ENCODE measurements around the gene SIX2.
A peak's percentile ranks its signal among the peaks of the same experiment; 100 is the strongest.

Gene SIX2

DNA sequence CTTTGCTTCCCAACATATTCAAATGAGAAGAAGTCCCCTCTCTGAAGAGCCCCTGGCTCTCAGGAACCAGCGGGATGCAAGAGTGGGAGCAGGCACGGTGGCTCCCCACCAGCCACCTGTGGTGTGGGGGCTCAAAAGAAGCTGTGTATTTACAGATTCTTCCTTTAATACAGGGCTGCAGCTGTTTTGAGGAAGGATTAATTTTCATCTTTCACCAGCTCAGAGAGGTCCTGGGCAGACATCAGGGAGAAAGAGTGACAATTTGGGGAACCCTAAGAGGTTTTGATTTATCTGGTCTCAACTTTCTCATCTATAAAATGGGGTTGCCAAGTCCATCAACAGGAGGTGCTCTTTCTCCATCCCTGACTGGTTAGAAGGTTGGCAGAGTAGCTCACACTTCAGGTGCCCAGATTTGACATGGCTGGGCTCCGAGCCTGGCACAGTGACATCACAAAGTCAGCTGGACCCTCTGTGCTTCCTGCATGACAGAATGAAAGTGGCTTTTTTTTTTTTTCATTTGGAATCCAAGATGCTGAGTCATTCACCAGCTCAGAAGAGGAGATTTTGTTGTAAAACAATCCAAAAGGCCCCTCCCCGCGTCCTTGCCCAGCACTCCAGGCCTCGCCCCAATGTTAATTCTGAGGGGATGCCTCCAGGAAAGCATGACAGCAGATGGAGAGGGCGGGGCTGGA is 15.5 kb upstream of the SIX2 start:
- no peak overlapping the region for H3K4me3 ChIP-seq (ENCODE audit: low read depth, low read length)
- POLR2A ChIA-PET, result interaction anchor here (0.7 kb wide), 1 partner anchor 307 kb away, joined by 3 read pairs; no protein-coding TSS in a partner anchor
- TF ChIP-seq CTCF (IDR thresholded peaks at IDR 0.05; ENCODE audit: insufficient read depth, low read length, missing control alignments), result no peak
- DNase-seq (ENCODE audit: low read depth, low spot score), result peak; percentile 34
- CTCF ChIA-PET, result interaction anchor here (0.6 to 1.4 kb wide), 5 partner anchors 8 to 469 kb away, joined by 3 to 9 read pairs (median 5); no protein-coding TSS in a partner anchor

DNA sequence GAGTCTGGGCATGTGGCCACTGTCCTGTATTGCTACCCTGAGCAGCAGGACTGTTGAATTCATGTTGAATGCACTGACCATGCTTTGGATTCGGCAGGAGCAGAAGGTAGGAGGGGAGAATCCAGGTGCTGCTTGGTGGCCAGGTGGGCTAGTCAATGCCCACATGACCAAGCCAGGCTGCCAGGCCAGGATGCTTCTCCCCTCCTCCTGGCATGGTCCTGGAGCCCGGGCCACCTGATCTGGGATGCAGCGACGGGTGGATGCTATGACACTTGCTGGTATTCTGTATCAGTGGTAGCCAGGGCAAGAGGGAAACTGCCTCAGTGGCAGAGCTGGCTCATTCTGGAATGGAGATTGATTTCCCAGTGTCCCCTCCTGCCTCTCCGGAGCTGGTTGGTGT is 14.8 kb upstream of the SIX2 start:
- CTCF ChIA-PET, result interaction anchor here (0.6 to 1.4 kb wide), 2 partner anchors 12 to 38 kb away, joined by 3 to 5 read pairs; no protein-coding TSS in a partner anchor

GRCh38 chr2:45020439-45020838 is 11.2 kb upstream of the SIX2 start:
- no peak overlapping the region for H3K4me3 ChIP-seq (ENCODE audit: low read depth, low read length)
- TF ChIP-seq CTCF (IDR thresholded peaks at IDR 0.05; ENCODE audit: insufficient read depth, low read length, missing control alignments), result no peak
- POLR2A ChIA-PET, result no interaction called here
- DNase-seq (ENCODE audit: low read depth, low spot score), result no peak
- CTCF ChIA-PET, result no interaction called here

More for the DNA sequence above, 14.8 kb upstream of the SIX2 start:
- POLR2A ChIA-PET, result interaction anchor here (0.7 kb wide), 1 partner anchor 308 kb away, joined by 3 read pairs; no protein-coding TSS in a partner anchor
- DNase-seq (ENCODE audit: low read depth, low spot score), result no peak
- no peak for TF ChIP-seq CTCF (IDR thresholded peaks at IDR 0.05; ENCODE audit: insufficient read depth, low read length, missing control alignments)
- no peak overlapping the region for H3K4me3 ChIP-seq (ENCODE audit: low read depth, low read length)

- CTCF ChIA-PET, result no interaction called here
Observed at GRCh38 chr2:45018023-45018422, 8.8 kb upstream of the SIX2 start.

GRCh38 chr2:45014831-45015230 is 5.6 kb upstream of the SIX2 start:
- no peak overlapping the region for H3K4me3 ChIP-seq (ENCODE audit: low read depth, low read length)
- POLR2A ChIA-PET, result no interaction called here
- no peak for TF ChIP-seq CTCF (IDR thresholded peaks at IDR 0.05; ENCODE audit: insufficient read depth, low read length, missing control alignments)
- CTCF ChIA-PET, result no interaction called here
- DNase-seq (ENCODE audit: low read depth, low spot score), result no peak

More at GRCh38 chr2:45018023-45018422, 8.8 kb upstream of the SIX2 start:
- POLR2A ChIA-PET, result no interaction called here
- no peak overlapping the region for H3K4me3 ChIP-seq (ENCODE audit: low read depth, low read length)
- no peak for DNase-seq (ENCODE audit: low read depth, low spot score)
- no peak for TF ChIP-seq CTCF (IDR thresholded peaks at IDR 0.05; ENCODE audit: insufficient read depth, low read length, missing control alignments)

DNA sequence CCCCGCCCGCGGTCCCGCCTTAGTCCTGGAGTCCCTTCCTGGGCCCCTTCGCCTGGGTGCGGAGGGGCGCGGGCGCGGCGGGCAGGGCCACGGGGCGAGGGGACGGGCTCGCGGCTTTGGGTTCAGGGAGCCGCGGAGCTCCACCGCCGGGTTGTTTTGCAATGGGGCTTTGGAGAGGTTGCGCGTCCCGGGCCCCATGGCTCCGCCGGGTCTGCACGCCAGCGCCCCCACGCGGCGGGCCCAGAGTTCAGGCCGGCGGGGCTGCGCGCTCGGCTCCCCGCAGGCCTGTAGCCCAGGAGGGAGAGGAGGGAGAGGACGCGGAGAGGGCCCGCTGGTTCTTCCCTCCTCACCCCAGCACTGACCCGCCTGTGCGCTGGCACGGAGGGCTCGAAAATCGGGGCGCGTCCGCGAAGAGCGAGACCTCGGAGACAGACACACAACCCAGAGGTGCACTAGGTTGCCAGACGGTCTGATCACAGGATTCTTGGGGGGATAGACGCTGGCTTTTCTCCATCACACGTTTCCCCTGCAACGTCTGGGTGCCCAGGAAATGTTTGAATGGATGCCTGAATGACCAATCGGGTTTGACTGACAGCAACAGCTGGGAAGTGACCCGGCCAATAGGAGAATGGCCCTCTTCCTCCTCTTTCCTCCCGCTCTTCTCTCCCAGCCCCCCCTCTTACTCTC is 4.9 kb upstream of the SIX2 start:
- ChIA-PET POLR2A (no interaction called here), CTCF (interaction anchor here (0.6 to 2.5 kb wide), 5 partner anchors 9 to 16 kb away, joined by 3 to 9 read pairs (median 3); no protein-coding TSS in a partner anchor)
- TF ChIP-seq CTCF (IDR thresholded peaks at IDR 0.05; ENCODE audit: insufficient read depth, low read length, missing control alignments), result peak; percentile 70
- no peak for DNase-seq (ENCODE audit: low read depth, low spot score)
- peak overlapping the region; percentile 23; the same call in 1 of the 2 replicates for H3K4me3 ChIP-seq (ENCODE audit: low read depth, low read length)
